ENCODE measurements around the gene SH3BP5.
"Not testable (repeated sequence)": the region's sequence is repeated elsewhere in the genome, so short reads cannot be mapped to it uniquely, and the experiment has no call there.

SH3BP5 gene

GRCh38 chr3:15332405-15333098 lies at the start of gene SH3BP5:
SH3BP5 (minus strand) TSS chr3:15332586; CDS start chr3:15332408, 178 bp downstream.
- peak; percentile 83 for DNase-seq

- no peak for DNase-seq
Measured at GRCh38 chr3:15380980-15381890, 48.8 kb upstream of the SH3BP5 start.

- DNase-seq, result peak; percentile 96
Measured at GRCh38 chr3:15377961-15378791, 45.8 kb upstream of the SH3BP5 start.

- no peak for DNase-seq
Measured at GRCh38 chr3:15375461-15376000, 43.1 kb upstream of the SH3BP5 start.

- no peak for DNase-seq
Measured at GRCh38 chr3:15372918-15373317, 40.5 kb upstream of the SH3BP5 start.

- DNase-seq, result no peak
Measured at GRCh38 chr3:15368561-15369135, 36.3 kb upstream of the SH3BP5 start.

- no peak for DNase-seq
Measured at GRCh38 chr3:15367059-15367458, 34.7 kb upstream of the SH3BP5 start.

- DNase-seq, result not testable (repeated sequence)
Measured at GRCh38 chr3:15364078-15364477, 31.7 kb upstream of the SH3BP5 start.

- DNase-seq, result peak; percentile 28
Measured at GRCh38 chr3:15361494-15362214, 29.3 kb upstream of the SH3BP5 start.

- DNase-seq, result no peak
Measured at GRCh38 chr3:15360788-15361493, 28.6 kb upstream of the SH3BP5 start.

GRCh38 chr3:15359677-15360397 lies 27.5 kb upstream of the SH3BP5 start:
- no peak for DNase-seq

GRCh38 chr3:15356651-15357061 lies 24.3 kb upstream of the SH3BP5 start:
- DNase-seq, result not testable (repeated sequence)

GRCh38 chr3:15356176-15356575 lies 23.8 kb upstream of the SH3BP5 start:
- no peak for DNase-seq

- no peak for DNase-seq
Measured at GRCh38 chr3:15355086-15355485, 22.7 kb upstream of the SH3BP5 start.

GRCh38 chr3:15354485-15354884 lies 22.1 kb upstream of the SH3BP5 start:
- no peak for DNase-seq

- DNase-seq, result no peak
Measured at GRCh38 chr3:15350141-15350540, 17.8 kb upstream of the SH3BP5 start.

GRCh38 chr3:15349438-15349837 lies 17.1 kb upstream of the SH3BP5 start:
- DNase-seq, result not testable (repeated sequence)

- DNase-seq, result no peak
Measured at GRCh38 chr3:15348246-15348645, 15.9 kb upstream of the SH3BP5 start.

GRCh38 chr3:15347737-15348110 lies 15.3 kb upstream of the SH3BP5 start:
- no peak for DNase-seq

GRCh38 chr3:15347063-15347736 lies 14.8 kb upstream of the SH3BP5 start:
- no peak for DNase-seq
